Measurements from ENCODE around the gene CHRD. TPM values are rescaled to one million over a fixed set of nuclear protein-coding genes. Genes with fewer than 3 reads are reported as not detected.
A peak's percentile ranks its signal among the peaks of the same experiment; 100 is the strongest.

Gene CHRD
- total RNA-seq, 4 donors from 2014 or later: 5.8 to 12.2 (median 9.2) TPM

DNA sequence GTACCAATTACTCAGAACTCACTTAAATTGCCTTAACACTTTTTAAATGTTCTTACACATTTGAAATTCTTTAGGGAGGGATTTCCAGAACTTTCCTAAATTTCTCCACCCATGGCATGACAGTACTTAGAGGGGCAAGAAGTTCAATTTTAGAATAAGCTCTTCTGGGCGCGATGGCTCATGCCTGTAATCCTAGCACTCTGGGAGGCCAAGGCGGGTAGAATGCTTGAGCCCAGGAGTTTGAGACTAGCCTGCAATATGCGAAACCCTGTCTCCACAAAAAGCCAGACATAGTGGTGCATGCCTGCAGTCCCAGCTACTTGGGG lies 31.8 kb upstream of the CHRD start:
- DNase-seq (ENCODE audit: low spot score) (no peak), ATAC-seq (ENCODE audit: low FRiP score) (peak; percentile 20)
- TF ChIP-seq, protein P1, sequence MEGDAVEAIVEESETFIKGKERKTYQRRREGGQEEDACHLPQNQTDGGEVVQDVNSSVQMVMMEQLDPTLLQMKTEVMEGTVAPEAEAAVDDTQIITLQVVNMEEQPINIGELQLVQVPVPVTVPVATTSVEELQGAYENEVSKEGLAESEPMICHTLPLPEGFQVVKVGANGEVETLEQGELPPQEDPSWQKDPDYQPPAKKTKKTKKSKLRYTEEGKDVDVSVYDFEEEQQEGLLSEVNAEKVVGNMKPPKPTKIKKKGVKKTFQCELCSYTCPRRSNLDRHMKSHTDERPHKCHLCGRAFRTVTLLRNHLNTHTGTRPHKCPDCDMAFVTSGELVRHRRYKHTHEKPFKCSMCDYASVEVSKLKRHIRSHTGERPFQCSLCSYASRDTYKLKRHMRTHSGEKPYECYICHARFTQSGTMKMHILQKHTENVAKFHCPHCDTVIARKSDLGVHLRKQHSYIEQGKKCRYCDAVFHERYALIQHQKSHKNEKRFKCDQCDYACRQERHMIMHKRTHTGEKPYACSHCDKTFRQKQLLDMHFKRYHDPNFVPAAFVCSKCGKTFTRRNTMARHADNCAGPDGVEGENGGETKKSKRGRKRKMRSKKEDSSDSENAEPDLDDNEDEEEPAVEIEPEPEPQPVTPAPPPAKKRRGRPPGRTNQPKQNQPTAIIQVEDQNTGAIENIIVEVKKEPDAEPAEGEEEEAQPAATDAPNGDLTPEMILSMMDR (IDR thresholded peaks at IDR 0.05): no peak

DNA sequence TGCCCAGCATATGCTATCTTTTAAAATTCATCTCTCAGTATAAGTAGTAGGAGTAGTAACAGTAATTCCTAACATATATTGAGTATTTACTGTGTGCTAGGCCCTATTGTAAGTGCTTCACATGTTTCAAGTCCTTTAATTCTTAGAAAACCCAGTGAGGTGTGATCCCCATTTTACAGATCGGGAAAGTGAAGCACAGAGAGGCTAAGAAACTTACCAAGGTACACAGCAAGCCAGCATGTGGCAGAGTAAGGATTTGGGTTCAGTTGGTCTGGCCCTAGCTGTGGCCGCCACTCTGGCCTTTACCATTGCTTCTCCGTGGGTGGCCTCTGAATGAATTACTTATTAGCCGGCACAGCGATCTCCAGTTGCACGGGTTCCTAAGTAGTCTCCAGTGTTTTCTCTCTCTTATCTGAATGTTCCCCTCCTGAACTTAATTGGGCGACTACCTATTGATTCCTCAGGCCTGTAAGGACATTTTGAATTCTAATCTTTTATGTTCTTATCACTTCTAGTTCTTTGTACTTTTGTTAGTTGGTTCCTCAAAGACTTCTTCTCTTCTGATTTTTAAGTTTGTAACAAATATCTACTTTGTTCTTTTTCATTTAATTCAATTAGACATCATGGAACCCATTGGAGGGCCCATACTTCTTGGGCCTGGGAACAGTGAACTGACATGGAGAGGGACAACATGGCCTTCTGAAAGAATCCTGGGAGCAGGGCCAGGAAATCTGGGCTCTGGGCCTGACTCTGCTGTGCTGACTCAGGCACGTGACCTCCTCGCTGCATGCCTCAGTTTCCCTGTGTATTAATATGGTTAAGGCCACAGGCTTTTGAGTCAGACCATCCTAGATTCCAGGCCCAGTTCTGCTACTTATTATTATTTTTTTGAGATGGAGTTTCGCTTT lies 30.0 kb upstream of the CHRD start:
- ATAC-seq (ENCODE audit: low FRiP score) (no peak), DNase-seq (ENCODE audit: low spot score) (no peak)
- TF ChIP-seq, protein P1 (IDR thresholded peaks at IDR 0.05): no peak

DNA sequence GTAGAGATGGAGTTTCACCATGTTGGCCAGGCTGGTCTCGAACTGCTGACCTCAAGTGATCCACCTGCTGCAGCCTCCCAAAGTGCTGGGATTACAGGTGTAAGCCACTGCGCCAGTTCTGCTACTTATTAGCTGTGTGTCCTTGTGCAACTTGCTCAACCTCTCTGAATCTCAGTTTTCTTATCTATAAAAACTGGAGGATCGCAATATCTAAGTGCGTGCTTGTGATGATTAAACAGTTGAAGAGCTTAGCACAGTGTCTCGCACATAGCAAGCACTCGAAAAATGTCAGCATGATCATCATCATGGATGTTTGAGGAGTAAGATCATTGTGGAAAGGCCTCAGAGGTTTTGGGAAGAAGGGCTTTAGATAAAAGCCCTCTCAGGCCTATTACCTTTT lies 29.2 kb upstream of the CHRD start:
- TF ChIP-seq, protein P1 (IDR thresholded peaks at IDR 0.05): no peak
- ATAC-seq (ENCODE audit: low FRiP score) (no peak), DNase-seq (ENCODE audit: low spot score) (no peak)

DNA sequence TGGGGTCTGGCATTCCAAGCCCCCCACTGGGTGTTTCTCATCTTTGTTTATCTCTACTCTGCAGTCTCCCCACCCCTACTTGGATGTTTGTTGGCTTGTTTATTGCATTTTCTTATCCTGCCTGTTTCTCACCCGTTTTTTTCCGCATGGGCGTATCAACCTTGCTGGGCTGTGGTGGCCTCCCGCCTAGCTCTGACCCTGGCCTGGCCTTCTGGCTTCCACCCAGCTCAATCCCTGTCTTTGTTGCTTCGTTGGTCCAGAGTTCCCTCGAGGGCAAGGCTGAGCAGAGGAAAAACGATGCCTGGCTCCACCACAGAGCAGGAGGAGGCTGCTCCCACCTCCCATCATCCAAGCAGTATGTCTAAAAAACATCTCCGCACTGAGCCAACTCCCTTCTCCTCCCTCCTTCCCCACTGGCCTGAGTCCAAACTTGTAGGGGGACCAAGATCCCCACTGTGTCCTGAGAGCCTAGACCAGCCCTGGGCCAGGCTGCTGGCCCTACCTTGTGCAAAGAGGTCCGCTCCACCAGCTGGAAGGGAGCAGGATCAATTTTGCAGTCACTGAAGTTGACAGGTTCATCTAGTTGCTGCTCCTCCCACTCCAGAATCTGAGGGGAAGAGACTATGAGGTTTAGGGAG lies 28.2 kb upstream of the CHRD start:
- TF ChIP-seq, protein P1 (IDR thresholded peaks at IDR 0.05): no peak
- DNase-seq (ENCODE audit: low spot score) (no peak), ATAC-seq (ENCODE audit: low FRiP score) (peak; percentile 1)

DNA sequence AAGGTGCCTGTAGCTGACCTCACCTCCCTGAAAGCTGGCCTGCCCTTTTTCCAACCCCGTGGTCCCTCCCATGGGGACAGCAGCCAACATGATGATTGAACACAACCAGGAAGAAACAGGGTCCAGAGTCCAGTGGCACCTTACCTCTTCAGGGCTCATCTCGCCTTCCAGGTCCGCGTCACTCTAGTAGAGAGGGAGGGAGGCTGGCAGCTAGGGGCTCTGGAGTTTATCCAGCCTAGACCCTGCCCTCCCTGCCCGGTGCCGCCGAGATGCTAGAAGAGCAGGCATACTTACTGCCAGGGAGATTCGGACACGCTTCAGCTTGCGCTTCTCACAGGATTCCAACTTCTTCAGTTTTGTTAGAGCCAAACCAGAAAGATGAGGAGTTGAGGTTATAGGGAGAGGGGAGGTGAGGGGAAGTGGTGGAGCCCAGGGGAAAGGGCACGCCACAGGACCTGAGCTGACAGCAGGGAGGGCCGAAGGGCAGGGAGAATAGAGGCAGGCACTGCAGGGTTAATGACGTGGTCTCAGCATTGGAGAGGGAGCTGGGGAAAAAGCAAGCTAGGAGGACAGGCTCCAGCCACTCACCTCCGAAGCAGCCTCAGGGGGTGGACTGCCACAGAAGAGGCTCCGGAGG lies 27.6 kb upstream of the CHRD start:
- TF ChIP-seq, protein P1 (IDR thresholded peaks at IDR 0.05): no peak
- no peak for DNase-seq (ENCODE audit: low spot score)
- peak; percentile 43 for ATAC-seq (ENCODE audit: low FRiP score)

DNA sequence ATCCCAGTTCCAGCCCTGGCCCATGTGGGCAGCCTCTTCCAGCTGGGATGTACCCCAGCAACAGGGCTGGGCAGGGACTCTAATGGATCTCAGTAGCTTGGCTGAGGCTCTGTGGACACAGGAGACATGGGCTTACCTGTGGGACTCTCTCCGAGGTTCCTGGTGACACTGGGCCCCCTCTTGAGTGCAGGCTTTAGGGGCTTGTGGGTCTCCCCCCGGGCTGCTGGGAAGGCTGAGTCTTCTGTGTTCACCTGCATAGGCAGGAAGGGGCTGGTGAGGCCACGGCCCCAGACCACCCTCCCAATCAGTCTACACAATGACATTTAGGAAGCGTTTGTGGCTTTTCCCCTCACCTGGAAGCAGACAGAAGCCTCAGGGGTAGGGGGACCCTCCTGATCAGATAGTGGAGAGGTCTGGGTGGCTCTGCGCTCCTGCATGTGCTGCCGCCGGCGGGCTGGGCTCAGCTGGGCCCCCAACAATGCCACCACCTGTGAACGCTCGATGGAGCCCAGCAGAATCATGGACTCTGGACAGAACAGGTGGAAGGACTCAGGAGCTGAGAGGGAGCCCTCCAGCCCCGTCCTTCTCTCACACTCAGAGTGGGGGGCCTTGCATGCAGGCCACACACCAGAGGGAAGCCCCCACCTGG lies 26.8 kb upstream of the CHRD start:
- ATAC-seq (ENCODE audit: low FRiP score) (no peak), DNase-seq (ENCODE audit: low spot score) (no peak)
- TF ChIP-seq, protein P1 (IDR thresholded peaks at IDR 0.05): no peak
